BE2C (cell line): ENCODE data around the gene PGS1.
"Not testable (repeated sequence)": the region's sequence is repeated elsewhere in the genome, so short reads cannot be mapped to it uniquely, and the experiment has no call there.

ENCODE experiments used
- DNase-seq: peaks from one replicate; pipeline ENCODE4 v3.0.0-alpha.2; 2020
- H3K27me3 ChIP-seq: fragments of 250-450 bp; sonication (Bioruptor Pico); 2 replicates; pipeline ENCODE4 v1.5.1; 2020; ENCODE audit warnings: mild to moderate bottlenecking
- H3K36me3 ChIP-seq: fragments of 250-450 bp; sonication (Bioruptor Pico); 2 replicates; pipeline ENCODE4 v1.5.1; 2020; ENCODE audit warnings: mild to moderate bottlenecking
- H3K4me1 ChIP-seq: fragments of 250-450 bp; sonication (Bioruptor Pico); 2 replicates; pipeline ENCODE4 v1.5.1; 2020
- H3K4me3 ChIP-seq: 2 replicates; pipeline ENCODE4 v1.5.1; 2011; ENCODE audit warnings: low read depth, low read length
- H3K9me3 ChIP-seq: fragments of 250-450 bp; sonication (Bioruptor Pico); 2 replicates; pipeline ENCODE4 v1.5.1; 2020
- TF ChIP-seq, protein P1 (sequence below): IDR thresholded peaks from 2 replicates; pipeline ENCODE4 v1.5.1; 2012; ENCODE audit warnings: mild to moderate bottlenecking, low read depth, low read length

PGS1 gene

GRCh38 chr17:78461799-78462053 lies 83.3 kb downstream of the PGS1 start:
- Histone ChIP-seq H3K27me3 (no peaks in the 10 kb centered on the region), H3K4me3 (no peak overlapping the region), H3K9me3 (no peaks in the 10 kb centered on the region), H3K4me1 (no peaks in the 10 kb centered on the region), H3K36me3 (no peaks in the 10 kb centered on the region)
- TF ChIP-seq, protein P1, sequence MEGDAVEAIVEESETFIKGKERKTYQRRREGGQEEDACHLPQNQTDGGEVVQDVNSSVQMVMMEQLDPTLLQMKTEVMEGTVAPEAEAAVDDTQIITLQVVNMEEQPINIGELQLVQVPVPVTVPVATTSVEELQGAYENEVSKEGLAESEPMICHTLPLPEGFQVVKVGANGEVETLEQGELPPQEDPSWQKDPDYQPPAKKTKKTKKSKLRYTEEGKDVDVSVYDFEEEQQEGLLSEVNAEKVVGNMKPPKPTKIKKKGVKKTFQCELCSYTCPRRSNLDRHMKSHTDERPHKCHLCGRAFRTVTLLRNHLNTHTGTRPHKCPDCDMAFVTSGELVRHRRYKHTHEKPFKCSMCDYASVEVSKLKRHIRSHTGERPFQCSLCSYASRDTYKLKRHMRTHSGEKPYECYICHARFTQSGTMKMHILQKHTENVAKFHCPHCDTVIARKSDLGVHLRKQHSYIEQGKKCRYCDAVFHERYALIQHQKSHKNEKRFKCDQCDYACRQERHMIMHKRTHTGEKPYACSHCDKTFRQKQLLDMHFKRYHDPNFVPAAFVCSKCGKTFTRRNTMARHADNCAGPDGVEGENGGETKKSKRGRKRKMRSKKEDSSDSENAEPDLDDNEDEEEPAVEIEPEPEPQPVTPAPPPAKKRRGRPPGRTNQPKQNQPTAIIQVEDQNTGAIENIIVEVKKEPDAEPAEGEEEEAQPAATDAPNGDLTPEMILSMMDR: no peak
- DNase-seq: no peak

- H3K9me3 ChIP-seq: no peaks in the 10 kb centered on the region
- no peaks in the 10 kb centered on the region for H3K36me3 ChIP-seq
- no peak for DNase-seq
- no peaks in the 10 kb centered on the region for H3K27me3 ChIP-seq
- H3K4me1 ChIP-seq: no peaks in the 10 kb centered on the region
- H3K4me3 ChIP-seq: no peak overlapping the region
- TF ChIP-seq, protein P1: no peak
Observed at GRCh38 chr17:78462148-78462547, 83.7 kb downstream of the PGS1 start.

DNA sequence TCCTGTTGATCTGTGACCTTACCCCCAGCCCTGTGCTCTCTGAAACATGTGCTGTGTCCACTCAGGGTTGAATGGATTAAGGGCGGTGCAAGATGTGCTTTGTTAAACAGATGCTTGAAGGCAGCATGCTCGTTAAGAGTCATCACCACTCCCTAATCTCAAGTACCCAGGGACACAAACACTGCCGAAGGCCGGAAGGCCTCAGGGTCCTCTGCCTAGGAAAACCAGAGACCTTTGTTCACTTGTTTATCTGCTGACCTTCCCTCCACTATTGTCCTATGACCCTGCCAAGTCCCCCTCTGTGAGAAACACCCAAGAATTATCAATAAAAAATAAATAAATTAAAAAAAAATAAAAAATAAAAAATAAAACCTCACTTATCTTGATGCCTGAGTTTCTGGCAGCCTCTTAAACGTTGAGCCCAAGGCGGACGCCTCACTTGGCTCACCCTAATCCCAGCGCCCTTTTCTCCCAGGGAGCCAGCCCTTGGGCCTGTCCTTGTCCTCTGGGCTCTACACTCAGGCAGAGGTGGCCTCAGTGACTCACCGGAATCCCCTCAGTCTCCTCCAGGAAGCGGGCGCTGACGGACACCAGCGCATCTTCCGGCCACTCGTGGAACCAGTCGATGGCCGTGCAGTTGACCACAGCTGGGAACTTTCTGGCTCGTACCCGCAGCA lies 87.8 kb downstream of the PGS1 start:
- not testable (repeated sequence) for H3K36me3 ChIP-seq, H3K27me3 ChIP-seq, H3K9me3 ChIP-seq, H3K4me3 ChIP-seq, DNase-seq, H3K4me1 ChIP-seq

- Histone ChIP-seq H3K4me3 (no peak overlapping the region), H3K36me3 (no peaks in the 10 kb centered on the region), H3K9me3 (no peaks in the 10 kb centered on the region), H3K27me3 (no peaks in the 10 kb centered on the region), H3K4me1 (no peaks in the 10 kb centered on the region)
- no peak for DNase-seq
- TF ChIP-seq, protein P1: no peak
Observed at GRCh38 chr17:78466786-78467715, 88.6 kb downstream of the PGS1 start.

DNA sequence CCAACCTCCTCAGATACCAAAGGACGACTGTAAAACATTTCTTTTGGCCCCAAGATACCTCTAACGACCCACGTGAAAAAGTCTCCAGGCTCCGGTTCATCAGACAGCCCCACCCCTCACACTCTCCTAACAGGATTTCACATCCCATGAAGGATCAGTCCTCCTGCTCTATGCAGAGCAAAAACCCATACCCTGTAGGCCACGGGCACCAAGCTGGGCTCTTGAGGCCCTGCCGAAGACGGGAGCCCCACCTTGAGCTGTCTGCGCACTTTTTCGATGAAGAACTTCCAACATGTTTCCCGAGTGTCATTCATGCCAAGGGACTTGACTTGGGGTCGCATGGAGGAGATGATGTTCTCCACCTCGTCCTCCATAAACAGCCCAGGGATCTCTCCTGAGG lies 89.9 kb downstream of the PGS1 start:
- TF ChIP-seq, protein P1: no peak
- DNase-seq: no peak
- Histone ChIP-seq H3K27me3 (no peaks in the 10 kb centered on the region), H3K9me3 (no peaks in the 10 kb centered on the region), H3K36me3 (no peaks in the 10 kb centered on the region), H3K4me1 (no peaks in the 10 kb centered on the region), H3K4me3 (no peak overlapping the region)

DNA sequence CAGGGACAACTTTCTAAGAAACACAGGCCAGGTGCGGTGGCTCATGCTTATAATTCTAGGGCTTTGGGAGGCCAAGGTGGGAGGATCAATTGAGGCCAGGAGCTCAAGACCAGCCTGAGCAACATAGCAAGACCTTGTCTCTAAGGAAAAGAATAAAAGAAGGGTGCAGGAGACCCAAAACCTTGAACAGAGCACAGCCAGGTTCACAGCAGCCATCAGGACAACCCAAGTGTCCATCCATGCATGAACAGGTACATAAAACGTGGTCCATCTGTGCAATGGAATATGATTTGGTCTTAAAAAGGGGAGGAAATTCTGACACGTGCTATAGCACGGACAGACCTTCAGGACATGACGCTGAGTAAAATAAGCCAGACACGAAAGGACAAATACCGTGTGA lies 91.0 kb downstream of the PGS1 start:
- TF ChIP-seq, protein P1: no peak
- Histone ChIP-seq H3K4me3 (no peak overlapping the region), H3K9me3 (no peaks in the 10 kb centered on the region), H3K4me1 (no peaks in the 10 kb centered on the region), H3K36me3 (no peaks in the 10 kb centered on the region), H3K27me3 (no peaks in the 10 kb centered on the region)
- no peak for DNase-seq
